ENCODE results near the gene ADD3. TPM values are rescaled to one million over a fixed set of nuclear protein-coding genes. Genes with fewer than 3 reads are reported as not detected.

Gene ADD3
- total and polyA plus RNA-seq, 10 of the 15 experiments (the other 5 are each of a cell fraction or from before 2014, with no cell fraction given): 27.3 to 129 (median 67.8) TPM

DNA sequence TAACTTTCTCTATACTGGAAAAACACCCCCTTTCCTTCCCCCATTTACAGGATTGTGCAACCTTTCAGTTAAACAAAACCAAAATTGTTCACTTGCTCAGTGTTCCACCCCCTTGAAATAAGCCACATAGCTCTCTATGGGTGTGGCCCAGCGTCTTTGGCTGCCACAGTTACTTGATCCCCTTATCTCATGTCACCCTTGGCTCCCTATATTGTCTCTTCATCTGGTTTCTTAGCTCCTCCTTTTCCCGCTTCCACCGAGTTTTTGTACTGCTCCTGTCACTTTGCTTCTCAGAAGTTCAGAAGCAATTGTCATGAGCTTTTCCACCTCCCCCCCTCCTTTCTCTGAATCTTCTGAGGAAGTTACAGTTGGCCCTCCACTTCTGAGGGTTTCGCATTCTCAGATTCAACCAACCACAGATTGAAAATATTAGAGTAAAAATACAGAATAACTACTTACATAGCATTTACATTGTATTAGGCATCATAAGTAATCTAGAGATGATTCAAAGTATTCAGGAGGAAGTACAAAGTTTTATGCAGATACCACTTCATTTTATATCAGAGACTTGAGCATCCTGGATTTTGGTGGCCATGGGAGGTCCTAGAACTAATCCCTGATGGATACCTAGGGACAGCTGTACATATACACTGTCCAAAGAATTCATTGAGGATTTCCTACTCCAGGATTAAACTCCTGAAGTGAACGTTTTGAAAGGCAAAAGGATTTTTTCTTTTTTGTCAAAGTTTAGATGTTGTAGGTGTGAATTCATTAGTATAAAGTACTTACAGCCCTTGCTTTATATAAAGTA lies 60.4 kb downstream of the ADD3 start (continued):
- TF ChIP-seq MLLT1 (IDR thresholded peaks at IDR 0.05): no peak
- TF ChIP-seq ZNF274 (IDR thresholded peaks at IDR 0.05; ENCODE audit: insufficient read depth, insufficient read length): no peak
- peak; percentile 50 for TF ChIP-seq MTA2 (IDR thresholded peaks at IDR 0.05; ENCODE audit: low read depth)
- TF ChIP-seq PML (IDR thresholded peaks at IDR 0.05; ENCODE audit: low read length): peak; percentile 62
- no peak for TF ChIP-seq GATAD2B (conservative IDR thresholded peaks at IDR 0.05; ENCODE audit: low read depth)
- no peak for TF ChIP-seq WRNIP1 (IDR thresholded peaks at IDR 0.05; ENCODE audit: borderline replicate concordance, low read depth, low read length)
- TF ChIP-seq HCFC1 (IDR thresholded peaks at IDR 0.05; ENCODE audit: low read length): no peak
- TF ChIP-seq, protein P1, sequence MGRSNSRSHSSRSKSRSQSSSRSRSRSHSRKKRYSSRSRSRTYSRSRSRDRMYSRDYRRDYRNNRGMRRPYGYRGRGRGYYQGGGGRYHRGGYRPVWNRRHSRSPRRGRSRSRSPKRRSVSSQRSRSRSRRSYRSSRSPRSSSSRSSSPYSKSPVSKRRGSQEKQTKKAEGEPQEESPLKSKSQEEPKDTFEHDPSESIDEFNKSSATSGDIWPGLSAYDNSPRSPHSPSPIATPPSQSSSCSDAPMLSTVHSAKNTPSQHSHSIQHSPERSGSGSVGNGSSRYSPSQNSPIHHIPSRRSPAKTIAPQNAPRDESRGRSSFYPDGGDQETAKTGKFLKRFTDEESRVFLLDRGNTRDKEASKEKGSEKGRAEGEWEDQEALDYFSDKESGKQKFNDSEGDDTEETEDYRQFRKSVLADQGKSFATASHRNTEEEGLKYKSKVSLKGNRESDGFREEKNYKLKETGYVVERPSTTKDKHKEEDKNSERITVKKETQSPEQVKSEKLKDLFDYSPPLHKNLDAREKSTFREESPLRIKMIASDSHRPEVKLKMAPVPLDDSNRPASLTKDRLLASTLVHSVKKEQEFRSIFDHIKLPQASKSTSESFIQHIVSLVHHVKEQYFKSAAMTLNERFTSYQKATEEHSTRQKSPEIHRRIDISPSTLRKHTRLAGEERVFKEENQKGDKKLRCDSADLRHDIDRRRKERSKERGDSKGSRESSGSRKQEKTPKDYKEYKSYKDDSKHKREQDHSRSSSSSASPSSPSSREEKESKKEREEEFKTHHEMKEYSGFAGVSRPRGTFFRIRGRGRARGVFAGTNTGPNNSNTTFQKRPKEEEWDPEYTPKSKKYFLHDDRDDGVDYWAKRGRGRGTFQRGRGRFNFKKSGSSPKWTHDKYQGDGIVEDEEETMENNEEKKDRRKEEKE (IDR thresholded peaks at IDR 0.05): no peak
- TF ChIP-seq KAT2A (conservative IDR thresholded peaks at IDR 0.05; ENCODE audit: control insufficient read depth, low read depth, low read length): no peak
- TF ChIP-seq, protein P2, sequence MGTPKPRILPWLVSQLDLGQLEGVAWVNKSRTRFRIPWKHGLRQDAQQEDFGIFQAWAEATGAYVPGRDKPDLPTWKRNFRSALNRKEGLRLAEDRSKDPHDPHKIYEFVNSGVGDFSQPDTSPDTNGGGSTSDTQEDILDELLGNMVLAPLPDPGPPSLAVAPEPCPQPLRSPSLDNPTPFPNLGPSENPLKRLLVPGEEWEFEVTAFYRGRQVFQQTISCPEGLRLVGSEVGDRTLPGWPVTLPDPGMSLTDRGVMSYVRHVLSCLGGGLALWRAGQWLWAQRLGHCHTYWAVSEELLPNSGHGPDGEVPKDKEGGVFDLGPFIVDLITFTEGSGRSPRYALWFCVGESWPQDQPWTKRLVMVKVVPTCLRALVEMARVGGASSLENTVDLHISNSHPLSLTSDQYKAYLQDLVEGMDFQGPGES (IDR thresholded peaks at IDR 0.05): no peak
- no peak for TF ChIP-seq JUNB (IDR thresholded peaks at IDR 0.05)
- no peak for TF ChIP-seq HSF1 (IDR thresholded peaks at IDR 0.05; ENCODE audit: low read depth, low read length)
- no peak for TF ChIP-seq NFYB (IDR thresholded peaks at IDR 0.05; ENCODE audit: insufficient read depth, low read depth, low read length)
- no peak for TF ChIP-seq MTA3 (IDR thresholded peaks at IDR 0.05; ENCODE audit: borderline replicate concordance, low read length)
- no peak for TF ChIP-seq PKNOX1 (IDR thresholded peaks at IDR 0.05)
- TF ChIP-seq JUND (IDR thresholded peaks at IDR 0.05; ENCODE audit: low read depth, low read length): no peak
- no peak for TF ChIP-seq REST (IDR thresholded peaks at IDR 0.05; ENCODE audit: low read depth, low read length)
- TF ChIP-seq RUNX3 (IDR thresholded peaks at IDR 0.05; ENCODE audit: low read length): peak; percentile 72
- TF ChIP-seq YBX1 (IDR thresholded peaks at IDR 0.05): no peak

All from GM12878 (cell line).